IMR-90 (cell line): Measurements from ENCODE around the gene VAT1L.

Experiments
- BHLHE40 ChIP-seq: fragments of 150-350 bp; IDR thresholded peaks from 2 replicates; pipeline ENCODE4 v1.6.1; 2016; ENCODE audit warnings: mild to moderate bottlenecking, low read depth, low read length
- CEBPB ChIP-seq: IDR thresholded peaks from 2 replicates; pipeline ENCODE4 v1.6.1; 2012; ENCODE audit warnings: low read depth, low read length, improper control_type of control experiment
- CHD1 ChIP-seq: IDR thresholded peaks from 2 replicates; pipeline ENCODE4 v1.6.1; 2012; ENCODE audit warnings: low read depth, low read length, improper control_type of control experiment
- CTCF ChIP-seq: conservative IDR thresholded peaks from 2 replicates; pipeline ENCODE4 v1.5.1; 2012; ENCODE audit warnings: mild to moderate bottlenecking, low read depth, low read length, improper control_type of control experiment
- MAFK ChIP-seq: IDR thresholded peaks from 2 replicates; pipeline ENCODE4 v1.6.1; 2012; ENCODE audit warnings: low read depth, low read length, improper control_type of control experiment
- MAZ ChIP-seq: IDR thresholded peaks from 2 replicates; pipeline ENCODE4 v1.6.1; 2012; ENCODE audit warnings: low read depth, mild to moderate bottlenecking, low read length, improper control_type of control experiment, moderate library complexity, borderline replicate concordance
- MXI1 ChIP-seq: IDR thresholded peaks from 2 replicates; pipeline ENCODE4 v1.6.1; 2012; ENCODE audit warnings: low read depth, mild to moderate bottlenecking, low read length, moderate library complexity, borderline replicate concordance
- POLR2A ChIP-seq: IDR thresholded peaks from 2 replicates; pipeline ENCODE4 v1.6.1; 2012; ENCODE audit warnings: mild to moderate bottlenecking, low read depth, low read length
- RAD21 ChIP-seq: IDR thresholded peaks from 2 replicates; pipeline ENCODE4 v1.6.1; 2012; ENCODE audit warnings: low read length, improper control_type of control experiment
- RFX5 ChIP-seq: IDR thresholded peaks from 2 replicates; pipeline ENCODE4 v1.8.0; 2012; ENCODE audit warnings: low read depth, mild to moderate bottlenecking, low read length, moderate library complexity
- SMC3 ChIP-seq: fragments of 150-350 bp; IDR thresholded peaks from 2 replicates; pipeline ENCODE4 v1.6.1; 2016; ENCODE audit warnings: low read depth, mild to moderate bottlenecking, antibody characterized with exemption, low read length, moderate library complexity
- USF2 ChIP-seq: fragments of 150-350 bp; IDR thresholded peaks from 2 replicates; pipeline ENCODE4 v1.6.1; 2017; ENCODE audit warnings: mild to moderate bottlenecking, antibody characterized with exemption, low read length, low read depth

- no peak for TF ChIP-seq CTCF
- TF ChIP-seq USF2, result no peak
- no peak for TF ChIP-seq POLR2A
- no peak for TF ChIP-seq RAD21
- TF ChIP-seq MXI1, result no peak
- no peak for TF ChIP-seq MAZ
- TF ChIP-seq MAFK, result no peak
- TF ChIP-seq RFX5, result no peak
- no peak for TF ChIP-seq CHD1
- TF ChIP-seq SMC3, result no peak
- TF ChIP-seq BHLHE40, result no peak
- TF ChIP-seq CEBPB, result no peak
These were observed 30.3 kb upstream of the VAT1L start for GRCh38 chr16:77758046-77758445.
